GM21723 (cell line): ENCODE measurements around the gene REL.

ENCODE experiments used
- ATAC-seq: cut with Tn5 transposase; IDR thresholded peaks from one replicate; pipeline ENCODE4 v1.9.1; 2021; ENCODE audit warnings: mild to moderate bottlenecking, moderate library complexity; ENCODE audit not compliant: unreplicated experiment

Gene REL

GRCh38 chr2:60962528-60962927 is 81.2 kb downstream of the REL start:
- no peak for ATAC-seq

GRCh38 chr2:60963190-60963589 is 81.8 kb downstream of the REL start:
- no peak for ATAC-seq

- no peak for ATAC-seq
These were observed 83.5 kb downstream of the REL start for GRCh38 chr2:60964651-60965498.

GRCh38 chr2:60965499-60965785 is 84.1 kb downstream of the REL start:
- ATAC-seq: no peak

- ATAC-seq: peak; percentile 73
These were observed 85.4 kb downstream of the REL start for GRCh38 chr2:60966507-60967405.

GRCh38 chr2:60972889-60973656 is 91.7 kb downstream of the REL start:
- ATAC-seq: peak; percentile 2

- ATAC-seq: no peak
These were observed 92.3 kb downstream of the REL start for GRCh38 chr2:60973705-60974104.

GRCh38 chr2:60974652-60975051 is 93.3 kb downstream of the REL start:
- ATAC-seq: no peak
